ENCODE measurements around the gene GPRC5D.

- no peak for TF ChIP-seq CTCF (IDR thresholded peaks at IDR 0.05)
- TF ChIP-seq POLR2A (IDR thresholded peaks at IDR 0.05) = no peak
Observed at GRCh38 chr12:12899530-12900380, 52.2 kb downstream of the GPRC5D start.

Measured in testis (tissue), 2 donors.